ENCODE data around the gene ANKRD28. TPM values are rescaled to one million over a fixed set of nuclear protein-coding genes. Genes with fewer than 3 reads are reported as not detected.
"Not testable (repeated sequence)": the region's sequence is repeated elsewhere in the genome, so short reads cannot be mapped to it uniquely, and the experiment has no call there.

ANKRD28 gene
- total RNA-seq, 1 donor from 2014 or later: 21.6 TPM

DNA sequence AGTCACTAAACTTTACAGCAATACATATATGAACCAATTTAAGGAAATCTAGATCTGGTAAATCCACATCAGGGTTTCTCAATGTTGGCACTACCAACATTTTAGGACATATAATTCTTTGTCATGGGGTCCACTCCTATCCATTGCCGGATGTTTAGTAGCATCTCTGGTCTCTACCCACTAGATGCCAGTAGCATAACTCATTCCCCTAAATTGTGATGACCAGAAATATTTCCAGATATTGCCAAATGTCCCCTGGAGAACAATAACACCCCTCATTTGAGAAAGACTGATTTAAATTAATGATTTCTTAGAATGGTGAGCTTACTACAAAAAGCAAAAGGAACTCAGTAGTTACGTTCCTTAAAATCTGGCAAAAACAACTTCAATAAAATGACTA lies 23.1 kb upstream of the ANKRD28 start:
- H3K4me3 ChIP-seq: no peak overlapping the region
- H3K4me1 ChIP-seq: peaks cover 32% of the 10 kb centered on the region
- no peaks in the 10 kb centered on the region for H3K36me3 ChIP-seq
- H3K27me3 ChIP-seq (ENCODE audit: low read depth): no peaks in the 10 kb centered on the region
- no peak for DNase-seq
- intact Hi-C loops (cut with micrococcal nuclease): loop anchor here (5.0 kb wide), 1 partner anchor 221 kb away; no protein-coding TSS in a partner anchor
- H3K27ac ChIP-seq (replicated peaks): no peak overlapping the region
- TF ChIP-seq, protein P1, sequence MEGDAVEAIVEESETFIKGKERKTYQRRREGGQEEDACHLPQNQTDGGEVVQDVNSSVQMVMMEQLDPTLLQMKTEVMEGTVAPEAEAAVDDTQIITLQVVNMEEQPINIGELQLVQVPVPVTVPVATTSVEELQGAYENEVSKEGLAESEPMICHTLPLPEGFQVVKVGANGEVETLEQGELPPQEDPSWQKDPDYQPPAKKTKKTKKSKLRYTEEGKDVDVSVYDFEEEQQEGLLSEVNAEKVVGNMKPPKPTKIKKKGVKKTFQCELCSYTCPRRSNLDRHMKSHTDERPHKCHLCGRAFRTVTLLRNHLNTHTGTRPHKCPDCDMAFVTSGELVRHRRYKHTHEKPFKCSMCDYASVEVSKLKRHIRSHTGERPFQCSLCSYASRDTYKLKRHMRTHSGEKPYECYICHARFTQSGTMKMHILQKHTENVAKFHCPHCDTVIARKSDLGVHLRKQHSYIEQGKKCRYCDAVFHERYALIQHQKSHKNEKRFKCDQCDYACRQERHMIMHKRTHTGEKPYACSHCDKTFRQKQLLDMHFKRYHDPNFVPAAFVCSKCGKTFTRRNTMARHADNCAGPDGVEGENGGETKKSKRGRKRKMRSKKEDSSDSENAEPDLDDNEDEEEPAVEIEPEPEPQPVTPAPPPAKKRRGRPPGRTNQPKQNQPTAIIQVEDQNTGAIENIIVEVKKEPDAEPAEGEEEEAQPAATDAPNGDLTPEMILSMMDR (IDR thresholded peaks at IDR 0.05; ENCODE audit: borderline replicate concordance): no peak
- H3K9me3 ChIP-seq (replicated peaks): no peaks in the 10 kb centered on the region

DNA sequence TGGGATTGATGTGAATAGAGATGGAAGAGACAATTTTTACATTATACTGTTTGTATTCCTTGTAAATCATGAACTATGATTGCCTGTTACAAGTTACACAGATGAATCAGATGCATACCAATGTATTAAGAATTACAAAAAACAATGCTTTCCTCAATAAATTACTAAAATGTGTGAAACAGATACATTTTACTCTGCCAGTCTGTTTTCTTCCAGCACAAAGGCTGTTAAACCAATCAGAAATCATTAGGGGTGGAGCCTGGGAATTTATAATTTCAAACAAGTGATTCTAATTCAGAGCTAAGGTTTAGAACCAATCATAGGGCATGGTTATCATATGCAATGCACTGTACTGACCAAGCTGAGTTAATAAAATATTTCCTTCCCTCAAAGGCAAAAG lies 21.8 kb upstream of the ANKRD28 start:
- DNase-seq: no peak
- H3K27ac ChIP-seq (replicated peaks): no peak overlapping the region
- no peaks in the 10 kb centered on the region for H3K27me3 ChIP-seq (ENCODE audit: low read depth)
- H3K4me1 ChIP-seq: peaks cover 33% of the 10 kb centered on the region
- H3K9me3 ChIP-seq (replicated peaks): no peaks in the 10 kb centered on the region
- intact Hi-C loops (cut with micrococcal nuclease): loop anchor here (5.0 kb wide), 1 partner anchor 428 kb away; no protein-coding TSS in a partner anchor
- H3K36me3 ChIP-seq: no peaks in the 10 kb centered on the region
- H3K4me3 ChIP-seq: no peak overlapping the region
- TF ChIP-seq, protein P1 (IDR thresholded peaks at IDR 0.05; ENCODE audit: borderline replicate concordance): no peak

DNA sequence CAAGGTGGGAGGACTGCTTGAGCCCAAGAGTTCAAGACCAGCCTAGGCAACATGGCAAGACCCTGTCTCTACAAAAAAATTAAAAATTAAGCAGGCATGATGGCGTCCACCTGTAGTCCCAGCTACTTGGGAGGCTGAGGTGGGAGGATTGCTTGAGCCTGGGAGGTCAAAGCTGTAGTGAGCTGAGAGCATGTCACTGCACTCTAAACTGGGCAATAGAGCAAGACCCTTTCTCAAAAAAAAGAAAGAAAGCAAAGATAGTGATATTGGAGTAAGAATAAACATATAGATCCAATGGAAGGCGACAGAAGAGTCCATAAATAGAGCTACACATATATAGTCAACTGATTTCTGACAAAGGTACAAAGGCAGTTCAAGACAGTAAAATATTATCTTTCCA lies 21.3 kb upstream of the ANKRD28 start:
- Histone ChIP-seq H3K4me1 (peaks cover 33% of the 10 kb centered on the region), H3K9me3 (replicated peaks) (no peaks in the 10 kb centered on the region)
- intact Hi-C loops (cut with micrococcal nuclease): loop anchor here (5.0 kb wide), 1 partner anchor 428 kb away; no protein-coding TSS in a partner anchor

DNA sequence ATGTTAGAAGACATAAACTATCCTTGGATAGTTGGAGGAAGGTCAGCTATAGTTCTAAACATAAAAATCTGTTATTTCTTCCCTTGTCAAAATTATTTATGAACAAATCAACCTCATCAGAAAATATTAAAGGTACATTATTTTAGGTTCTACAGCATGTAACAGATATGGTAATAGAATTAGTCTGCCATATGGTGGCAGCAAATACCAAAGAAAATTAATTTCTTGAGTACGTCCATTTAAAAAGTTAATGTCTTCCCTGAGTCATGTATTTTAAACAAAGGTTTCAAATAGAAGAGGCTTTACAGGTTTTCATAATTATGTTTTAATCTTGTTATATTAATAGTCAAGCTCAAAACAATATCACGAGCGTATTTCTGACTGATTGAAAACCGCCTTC lies 17.9 kb upstream of the ANKRD28 start:
- intact Hi-C loops (cut with micrococcal nuclease): loop anchor here (5.0 kb wide), 1 partner anchor 432 kb away; no protein-coding TSS in a partner anchor
- no peaks in the 10 kb centered on the region for H3K36me3 ChIP-seq
- no peak for DNase-seq
- TF ChIP-seq, protein P1 (IDR thresholded peaks at IDR 0.05; ENCODE audit: borderline replicate concordance): peak; percentile 63
- H3K4me3 ChIP-seq: no peak overlapping the region
- H3K27me3 ChIP-seq (ENCODE audit: low read depth): no peaks in the 10 kb centered on the region
- no peaks in the 10 kb centered on the region for H3K9me3 ChIP-seq (replicated peaks)
- peaks cover 15% of the 10 kb centered on the region for H3K4me1 ChIP-seq
- H3K27ac ChIP-seq (replicated peaks): no peak overlapping the region

More for the DNA sequence above, 21.3 kb upstream of the ANKRD28 start:
- TF ChIP-seq, protein P1 (IDR thresholded peaks at IDR 0.05; ENCODE audit: borderline replicate concordance): no peak
- Histone ChIP-seq H3K36me3 (no peaks in the 10 kb centered on the region), H3K27ac (replicated peaks) (no peak overlapping the region), H3K27me3 (ENCODE audit: low read depth) (no peaks in the 10 kb centered on the region), H3K4me3 (no peak overlapping the region)
- DNase-seq: no peak

DNA sequence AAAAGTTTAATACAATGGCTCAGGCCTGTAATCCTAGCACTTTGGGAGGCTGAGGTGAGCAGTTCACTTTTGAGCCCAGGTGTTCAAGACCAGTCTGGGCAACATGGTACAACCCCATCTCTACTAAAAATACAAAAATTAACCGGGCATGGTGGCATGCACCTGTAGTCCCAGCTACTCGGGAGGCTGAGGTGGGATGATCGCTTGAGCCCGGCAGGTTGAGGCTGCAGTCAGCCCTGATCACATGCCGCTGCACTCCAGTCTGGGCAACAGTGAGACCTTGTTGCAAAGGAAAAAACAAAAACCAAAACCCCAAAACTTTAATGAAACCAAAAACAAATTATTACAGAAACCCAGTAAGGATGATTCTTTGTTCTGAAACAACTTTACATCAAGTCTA lies 15.3 kb upstream of the ANKRD28 start:
- not testable (repeated sequence) for H3K4me3 ChIP-seq; H3K9me3 ChIP-seq (replicated peaks); H3K27me3 ChIP-seq (ENCODE audit: low read depth); H3K27ac ChIP-seq (replicated peaks); H3K36me3 ChIP-seq; DNase-seq
- peaks cover 19% of the 10 kb centered on the region for H3K4me1 ChIP-seq
- intact Hi-C loops (cut with micrococcal nuclease): loop anchor here (5.0 kb wide), 1 partner anchor 181 kb away; no protein-coding TSS in a partner anchor

DNA sequence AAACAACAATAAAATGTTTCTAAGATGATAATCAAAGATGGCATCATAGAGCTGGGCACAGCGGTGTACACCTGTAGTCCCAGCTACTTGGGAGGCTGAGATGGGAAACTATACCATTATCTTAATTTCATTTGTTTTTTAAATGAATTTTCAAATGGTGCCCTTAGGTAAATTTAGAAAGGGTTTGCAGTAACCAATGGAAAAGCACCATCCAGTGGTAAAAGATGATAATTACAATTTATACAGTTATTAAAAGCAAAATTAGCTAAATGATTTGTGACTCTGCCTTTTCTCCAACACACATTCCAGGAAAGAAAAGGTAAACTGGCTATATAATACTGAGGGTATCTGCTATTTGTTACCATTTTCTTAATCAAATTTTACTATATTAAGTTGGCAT lies 14.4 kb upstream of the ANKRD28 start:
- H3K4me1 ChIP-seq: peaks cover 19% of the 10 kb centered on the region
- no peak overlapping the region for H3K4me3 ChIP-seq
- DNase-seq: no peak
- no peak overlapping the region for H3K27ac ChIP-seq (replicated peaks)
- intact Hi-C loops (cut with micrococcal nuclease): loop anchor here (5.0 kb wide), 1 partner anchor 180 kb away; no protein-coding TSS in a partner anchor
- no peaks in the 10 kb centered on the region for H3K9me3 ChIP-seq (replicated peaks)
- TF ChIP-seq, protein P1 (IDR thresholded peaks at IDR 0.05; ENCODE audit: borderline replicate concordance): peak; percentile 66
- H3K36me3 ChIP-seq: no peaks in the 10 kb centered on the region
- H3K27me3 ChIP-seq (ENCODE audit: low read depth): no peaks in the 10 kb centered on the region

Measured in left ventricle myocardium inferior (tissue), 1 donor.